OCI-LY3 (cell line): ENCODE results near the gene KRTAP4-8.

Source experiments
- CTCF ChIP-seq: fragments of 200-600, 300-600 bp; sonication (generic); IDR thresholded peaks from 2 replicates; pipeline ENCODE4 v1.5.1; 2014; ENCODE audit warnings: antibody characterized with exemption, low read length, low read depth
- EZH2phosphoT487 ChIP-seq: fragments of 200-600 bp; shearing (Covaris generic); IDR thresholded peaks from 2 replicates; pipeline ENCODE4 v1.6.1; 2018; ENCODE audit warnings: antibody characterized with exemption, mixed run types, low read depth

DNA sequence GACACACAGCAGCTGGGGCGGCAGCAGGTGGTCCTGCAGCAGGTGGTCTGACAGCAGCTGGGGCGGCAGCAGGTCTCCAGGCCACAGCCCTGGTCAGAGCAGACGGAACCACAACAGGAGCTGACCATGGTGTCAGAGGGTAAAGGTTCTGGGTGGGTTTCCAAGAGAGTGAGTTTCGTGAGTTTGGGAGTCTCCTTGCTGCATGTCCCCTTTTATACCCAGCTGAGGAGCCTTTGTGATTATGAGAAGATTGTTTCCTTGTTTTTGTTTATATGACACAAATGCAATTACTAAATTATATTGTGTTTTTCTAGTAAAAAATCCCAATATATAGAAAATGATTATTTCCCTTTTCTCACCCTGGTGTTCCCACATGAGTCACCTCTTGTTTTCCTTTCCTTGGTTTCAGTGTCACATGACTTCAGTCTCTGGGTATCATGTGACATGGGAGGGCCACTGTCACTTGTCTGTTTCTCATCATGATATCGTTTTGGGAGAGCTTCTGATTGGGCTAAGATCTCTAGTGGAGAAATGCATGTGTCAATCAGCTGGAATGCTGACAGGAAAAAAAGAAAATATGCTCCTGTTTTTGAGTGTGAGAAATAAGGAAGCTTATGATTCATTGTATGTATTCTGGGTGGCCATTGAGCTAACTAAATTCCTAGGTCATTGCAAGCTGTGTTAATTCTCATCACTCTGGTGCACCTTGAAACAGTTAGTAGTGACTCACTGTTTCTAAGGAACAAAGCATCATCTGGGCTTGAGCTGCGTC, 42.6 kb upstream of the KRTAP4-8 start, which contains the start of gene KRTAP4-6:
- TF ChIP-seq EZH2phosphoT487 (no peak), CTCF (no peak)
